Erythroblast (primary cell): ENCODE data around the gene ARHGEF12.

Experiments used
- GATA1 ChIP-seq: IDR thresholded peaks from 2 replicates; pipeline ENCODE4 v1.6.1; 2011; ENCODE audit warnings: low read depth, mild to moderate bottlenecking, control low read depth, low read length, moderate library complexity
- POLR2A ChIP-seq: IDR thresholded peaks from 2 replicates; pipeline ENCODE4 v1.6.1; 2011; ENCODE audit warnings: mild to moderate bottlenecking, low read length

DNA sequence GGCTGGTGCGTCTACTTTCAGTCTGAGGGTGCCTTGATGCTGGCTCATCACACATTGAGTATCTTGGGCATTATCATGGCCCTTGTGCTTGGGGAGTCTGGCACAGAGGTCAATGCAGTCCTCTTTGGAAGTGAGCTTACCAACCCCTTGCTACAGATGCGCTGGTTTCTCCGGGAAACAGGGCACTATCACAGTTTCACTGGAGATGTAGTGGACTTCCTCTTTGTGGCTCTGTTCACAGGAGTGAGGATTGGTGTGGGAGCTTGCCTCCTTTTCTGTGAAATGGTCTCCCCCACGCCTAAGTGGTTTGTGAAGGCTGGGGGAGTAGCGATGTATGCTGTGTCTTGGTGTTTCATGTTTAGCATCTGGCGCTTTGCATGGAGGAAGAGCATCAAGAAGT, 6.2 kb upstream of the ARHGEF12 start:
- TF ChIP-seq POLR2A (no peak), GATA1 (no peak)
